Progenitor cell of endocrine pancreas (in vitro differentiated cells): Measurements from ENCODE around the gene CSRNP3. TPM values are rescaled to one million over a fixed set of nuclear protein-coding genes. Genes with fewer than 3 reads are reported as not detected.

Experiments used
- DNase-seq: peaks from one replicate; pipeline ENCODE4 v3.0.0; 2021; ENCODE audit warnings: low spot score; ENCODE audit not compliant: unreplicated experiment
- H3K27ac Mint-ChIP-seq: 2 replicates; pipeline ENCODE4 v1.8.0; 2021; ENCODE audit warnings: mild to moderate bottlenecking, moderate library complexity, mixed read lengths
- H3K27me3 Mint-ChIP-seq: 2 replicates; pipeline ENCODE4 v1.8.0; 2021; ENCODE audit warnings: mixed read lengths
- H3K36me3 Mint-ChIP-seq: 2 replicates; pipeline ENCODE4 v1.8.0; 2022; ENCODE audit warnings: mixed read lengths; ENCODE audit not compliant: insufficient read depth
- H3K4me1 Mint-ChIP-seq: 2 replicates; pipeline ENCODE4 v1.8.0; 2021; ENCODE audit warnings: low read depth, mixed read lengths
- H3K4me3 Mint-ChIP-seq: 2 replicates; pipeline ENCODE4 v1.8.0; 2021; ENCODE audit warnings: low read depth, mild to moderate bottlenecking, moderate library complexity, mixed read lengths
- H3K9me3 Mint-ChIP-seq: 2 replicates; pipeline ENCODE4 v1.8.0; 2021; ENCODE audit warnings: low read depth, mixed read lengths
- total RNA-seq: library from RNA; stranded (reverse); gene quantifications from 2 replicates; pipeline ENCODE4 v1.2.1, GENCODE V29; 2021
- TF ChIP-seq, protein P1 (sequence below): fragments of 200-600 bp; sonication (generic); IDR thresholded peaks from one replicate; pipeline ENCODE4 v1.5.0; 2021; ENCODE audit warnings: antibody characterized with exemption, mild to moderate bottlenecking; ENCODE audit not compliant: unreplicated experiment

The CSRNP3 gene
- total RNA-seq, 1 donor from 2014 or later, result 10.7 TPM

DNA sequence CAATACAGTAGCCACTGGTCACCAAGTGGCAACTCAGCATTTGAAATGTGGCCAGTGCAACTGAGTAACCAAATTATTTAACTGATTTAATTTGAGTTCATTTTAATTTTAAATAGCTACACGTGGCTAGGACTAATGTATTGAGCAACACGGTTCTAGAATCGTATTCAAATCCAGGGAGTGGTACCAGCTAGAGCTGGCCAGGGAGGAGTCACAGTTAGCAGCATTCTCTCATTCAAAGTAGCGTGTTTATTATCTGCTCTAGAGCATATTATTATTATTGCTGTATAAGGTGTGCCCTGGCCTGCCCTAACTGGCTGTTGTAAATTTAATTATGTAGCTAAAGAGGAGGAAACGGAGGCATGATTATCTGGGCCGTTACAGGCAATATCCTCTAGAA, 231.6 kb downstream of the CSRNP3 start:
- DNase-seq, result no peak
- Mint-ChIP-seq H3K9me3 (no peaks in the 10 kb centered on the region), H3K4me3 (no peak overlapping the region), H3K36me3 (no peaks in the 10 kb centered on the region), H3K27me3 (no peaks in the 10 kb centered on the region), H3K4me1 (peaks cover 1% of the 10 kb centered on the region), H3K27ac (no peak overlapping the region)
- TF ChIP-seq, protein P1, sequence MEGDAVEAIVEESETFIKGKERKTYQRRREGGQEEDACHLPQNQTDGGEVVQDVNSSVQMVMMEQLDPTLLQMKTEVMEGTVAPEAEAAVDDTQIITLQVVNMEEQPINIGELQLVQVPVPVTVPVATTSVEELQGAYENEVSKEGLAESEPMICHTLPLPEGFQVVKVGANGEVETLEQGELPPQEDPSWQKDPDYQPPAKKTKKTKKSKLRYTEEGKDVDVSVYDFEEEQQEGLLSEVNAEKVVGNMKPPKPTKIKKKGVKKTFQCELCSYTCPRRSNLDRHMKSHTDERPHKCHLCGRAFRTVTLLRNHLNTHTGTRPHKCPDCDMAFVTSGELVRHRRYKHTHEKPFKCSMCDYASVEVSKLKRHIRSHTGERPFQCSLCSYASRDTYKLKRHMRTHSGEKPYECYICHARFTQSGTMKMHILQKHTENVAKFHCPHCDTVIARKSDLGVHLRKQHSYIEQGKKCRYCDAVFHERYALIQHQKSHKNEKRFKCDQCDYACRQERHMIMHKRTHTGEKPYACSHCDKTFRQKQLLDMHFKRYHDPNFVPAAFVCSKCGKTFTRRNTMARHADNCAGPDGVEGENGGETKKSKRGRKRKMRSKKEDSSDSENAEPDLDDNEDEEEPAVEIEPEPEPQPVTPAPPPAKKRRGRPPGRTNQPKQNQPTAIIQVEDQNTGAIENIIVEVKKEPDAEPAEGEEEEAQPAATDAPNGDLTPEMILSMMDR, result no peak

DNA sequence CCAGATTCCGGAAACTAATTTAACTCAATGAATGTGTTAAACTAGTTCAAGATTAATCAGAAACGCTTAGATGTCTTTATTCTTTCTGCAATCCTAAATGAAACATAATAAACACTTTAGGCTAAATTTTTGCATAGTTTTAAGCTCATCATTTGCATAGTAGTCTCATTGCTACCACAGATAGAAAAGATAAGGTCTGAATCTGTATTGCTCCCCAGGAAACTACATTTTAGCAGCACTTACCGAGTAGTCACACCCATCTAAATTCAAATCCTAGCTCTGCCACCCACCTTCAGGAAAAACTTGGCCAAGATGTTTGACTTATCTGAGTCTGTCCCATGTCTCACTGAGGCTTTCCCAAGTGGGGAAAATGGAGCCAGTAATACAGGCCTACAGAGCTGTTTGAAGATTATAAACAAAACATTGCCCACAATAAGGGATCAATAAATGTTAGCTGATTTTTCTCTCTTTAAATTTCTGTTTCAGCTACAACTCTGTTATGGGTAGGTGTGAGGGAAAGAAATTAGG, 237.5 kb downstream of the CSRNP3 start:
- H3K4me3 Mint-ChIP-seq, result no peak overlapping the region
- no peaks in the 10 kb centered on the region for H3K27me3 Mint-ChIP-seq
- H3K27ac Mint-ChIP-seq, result no peak overlapping the region
- TF ChIP-seq, protein P1, result no peak
- no peaks in the 10 kb centered on the region for H3K4me1 Mint-ChIP-seq
- H3K36me3 Mint-ChIP-seq, result no peaks in the 10 kb centered on the region
- no peak for DNase-seq
- peaks cover 4% of the 10 kb centered on the region for H3K9me3 Mint-ChIP-seq

DNA sequence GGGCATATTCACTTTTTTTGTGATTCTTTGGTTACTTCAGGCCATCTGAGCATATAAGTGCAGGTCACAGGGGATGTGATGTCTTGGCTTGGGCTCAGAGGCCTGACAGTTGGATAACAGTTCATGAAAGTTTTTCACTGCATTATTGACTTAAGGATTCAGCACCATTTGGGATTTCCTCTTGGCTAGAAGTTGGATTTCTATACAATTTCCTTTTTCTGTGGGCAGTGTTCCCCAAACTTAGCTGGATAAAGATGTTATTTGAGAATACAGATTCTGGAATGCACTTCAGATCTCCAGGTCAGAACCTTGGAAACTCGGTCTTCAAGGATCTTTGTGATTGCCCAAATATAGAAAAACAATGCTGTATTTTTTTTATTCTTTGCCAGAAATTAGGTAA, 246.6 kb downstream of the CSRNP3 start:
- no peaks in the 10 kb centered on the region for H3K9me3 Mint-ChIP-seq
- H3K36me3 Mint-ChIP-seq, result no peaks in the 10 kb centered on the region
- DNase-seq, result no peak
- H3K4me3 Mint-ChIP-seq, result no peak overlapping the region
- no peaks in the 10 kb centered on the region for H3K27me3 Mint-ChIP-seq
- TF ChIP-seq, protein P1, result no peak
- no peak overlapping the region for H3K27ac Mint-ChIP-seq
- H3K4me1 Mint-ChIP-seq, result no peaks in the 10 kb centered on the region

DNA sequence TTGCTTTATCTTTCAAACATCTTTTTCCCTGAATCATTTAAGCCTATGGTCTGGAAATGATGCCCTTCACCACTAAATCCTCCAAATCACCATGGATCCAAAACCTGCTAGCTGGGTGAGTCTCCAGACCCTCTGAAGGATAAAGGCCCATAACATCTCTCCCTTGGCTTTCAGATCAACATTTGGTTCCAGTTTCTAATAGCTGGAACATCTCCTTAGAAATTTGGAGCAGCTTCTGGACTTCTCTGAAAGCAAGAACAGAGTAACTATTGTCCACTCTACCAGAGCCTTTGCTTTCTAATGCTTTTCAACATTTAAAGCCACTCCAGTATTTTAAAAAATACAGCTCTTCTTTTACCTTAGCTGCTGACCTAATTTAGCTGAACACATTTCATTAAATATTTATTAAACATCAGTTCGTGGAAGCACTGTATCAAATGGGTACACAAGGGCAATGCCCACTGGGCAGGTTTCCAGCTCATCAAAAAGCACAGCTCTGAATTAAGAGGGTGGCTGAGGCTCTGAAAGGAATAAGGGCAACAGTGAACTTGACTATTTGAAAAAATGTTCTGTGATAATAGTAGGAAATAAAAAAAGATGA, 249.2 kb downstream of the CSRNP3 start:
- DNase-seq, result no peak
- Mint-ChIP-seq H3K27ac (no peak overlapping the region), H3K36me3 (no peaks in the 10 kb centered on the region), H3K4me1 (no peaks in the 10 kb centered on the region), H3K9me3 (no peaks in the 10 kb centered on the region), H3K4me3 (no peak overlapping the region), H3K27me3 (no peaks in the 10 kb centered on the region)
- TF ChIP-seq, protein P1, result no peak

DNA sequence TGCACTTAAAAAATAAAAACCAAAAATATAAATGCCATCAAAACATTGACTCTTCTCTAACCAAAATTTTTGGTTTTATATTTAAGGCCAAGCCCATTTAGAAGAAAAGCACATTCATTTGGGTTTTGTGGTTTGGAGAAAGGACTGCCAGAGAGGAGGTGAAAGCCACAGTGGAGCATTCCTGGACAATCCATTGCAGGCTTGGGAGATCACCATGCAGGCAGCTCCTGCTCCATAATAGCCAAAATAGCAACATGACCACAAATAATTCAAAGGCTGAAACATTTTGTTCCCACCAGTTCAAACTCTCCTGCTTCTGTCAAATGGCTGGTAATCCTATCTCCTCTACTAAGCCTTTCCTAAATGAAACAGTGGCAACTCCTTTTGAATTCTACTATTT, 251.0 kb downstream of the CSRNP3 start:
- H3K27ac Mint-ChIP-seq, result no peak overlapping the region
- TF ChIP-seq, protein P1, result no peak
- H3K27me3 Mint-ChIP-seq, result no peaks in the 10 kb centered on the region
- no peak for DNase-seq
- H3K36me3 Mint-ChIP-seq, result no peaks in the 10 kb centered on the region
- H3K4me1 Mint-ChIP-seq, result no peaks in the 10 kb centered on the region
- no peak overlapping the region for H3K4me3 Mint-ChIP-seq
- no peaks in the 10 kb centered on the region for H3K9me3 Mint-ChIP-seq
